Activated CD4-positive, alpha-beta T cell treated with anti-CD3 and anti-CD28 coated beads for 36 hours (primary cell): ENCODE results near the gene ZNF532. TPM values are rescaled to one million over a fixed set of nuclear protein-coding genes. Genes with fewer than 3 reads are reported as not detected.
A peak's percentile ranks its signal among the peaks of the same experiment; 100 is the strongest.

Experiments
- ATAC-seq: fragments of 200-7000 bp; cut with Tn5 transposase; one replicate; pipeline ENCODE4 v1.10.0; 2021; ENCODE audit warnings: mild to moderate bottlenecking, moderate library complexity
- CTCF ChIA-PET: fragments of 350-600 bp; sonication (Branson Sonifier 250); formaldehyde crosslinking; loops from one replicate; lab custom pipeline; 2021; ENCODE audit warnings: antibody characterized with exemption; lab: Charles Lee
- POLR2A ChIA-PET: fragments of 350-600 bp; sonication (Branson Sonifier 250); formaldehyde crosslinking; loops from one replicate; lab custom pipeline; 2021; ENCODE audit warnings: antibody characterized with exemption, inconsistent platforms; lab: Charles Lee
- DNase-seq: peaks from one replicate; pipeline ENCODE4 v3.0.0-alpha.2; 2020
- H3K27ac Mint-ChIP-seq: one replicate; pipeline ENCODE4 v1.8.0; 2021; ENCODE audit warnings: mixed read lengths
- H3K27me3 Mint-ChIP-seq: one replicate; pipeline ENCODE4 v1.8.0; 2021; ENCODE audit warnings: mixed read lengths
- H3K36me3 Mint-ChIP-seq: one replicate; pipeline ENCODE4 v1.8.0; 2021; ENCODE audit warnings: low read depth, mixed read lengths
- H3K4me1 Mint-ChIP-seq: one replicate; pipeline ENCODE4 v1.8.0; 2021; ENCODE audit warnings: mixed read lengths
- H3K4me3 Mint-ChIP-seq: one replicate; pipeline ENCODE4 v1.8.0; 2021; ENCODE audit warnings: mild to moderate bottlenecking, moderate library complexity, mixed read lengths
- H3K9me3 Mint-ChIP-seq: one replicate; pipeline ENCODE4 v1.8.0; 2021; ENCODE audit warnings: low read depth, mixed read lengths
- intact Hi-C, 2 experiments: fragments of 100-400 bp; cut with DNase I in 1 of 2; cut with micrococcal nuclease in 1 of 2; formaldehyde crosslinking; loops; one replicate each; pipeline versions ENCODE4 v1.14.2 to v1.15.1; 2022 to 2024; cut with DNase I, micrococcal nuclease
- total RNA-seq, 2 experiments: library from RNA; stranded (reverse); gene quantifications; one replicate each; pipeline ENCODE4 v1.2.3, GENCODE V29; 2021

The ZNF532 gene
- total RNA-seq, 2 experiments from 2014 or later: 7.7 to 11.3 TPM

DNA sequence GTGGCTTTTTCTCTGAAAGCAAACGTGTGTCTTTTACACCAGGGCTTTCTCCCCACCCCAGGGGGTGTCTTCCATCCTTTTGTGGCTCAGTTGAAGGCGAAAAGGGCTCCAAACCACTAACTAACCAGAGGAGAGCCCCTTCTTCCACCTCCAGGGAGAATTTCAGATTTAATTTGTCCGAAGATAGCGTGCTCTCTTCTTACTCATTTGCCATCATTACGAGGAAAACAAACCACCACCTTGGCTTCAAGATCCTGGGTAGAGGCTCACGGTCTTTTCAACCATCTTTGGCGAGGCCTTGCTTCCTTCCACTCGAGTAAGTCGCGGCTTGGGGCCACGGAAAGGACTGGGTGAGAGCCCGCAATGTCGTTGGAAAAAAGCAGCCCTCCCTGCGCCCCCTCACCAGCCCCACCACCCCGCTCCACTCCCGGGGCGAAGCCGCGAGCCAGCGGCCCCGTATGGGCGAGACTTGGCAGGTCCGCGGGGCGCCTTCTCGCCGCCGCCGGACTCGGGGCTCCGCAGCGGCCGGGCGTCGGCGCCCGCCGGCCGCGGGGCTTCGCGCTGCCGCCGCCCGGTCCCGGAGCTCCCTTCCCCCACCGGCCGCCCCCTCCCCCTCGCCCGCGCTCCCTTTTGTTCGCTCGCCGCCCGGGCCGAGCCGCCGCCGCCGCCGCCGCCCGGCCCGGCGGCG lies 1.7 kb upstream of the ZNF532 start:
- H3K4me1 Mint-ChIP-seq: peaks cover 5% of the 10 kb centered on the region
- ATAC-seq (peak; percentile 13), DNase-seq (peak; percentile 32)
- CTCF ChIA-PET: no interaction called here
- peak overlapping the region; percentile 70 for H3K4me3 Mint-ChIP-seq
- intact Hi-C loops: no loop called here
- H3K36me3 Mint-ChIP-seq: peaks cover 3% of the 10 kb centered on the region
- H3K9me3 Mint-ChIP-seq: no peaks in the 10 kb centered on the region
- POLR2A ChIA-PET: no interaction called here
- peaks cover 56% of the 10 kb centered on the region for H3K27me3 Mint-ChIP-seq
- H3K27ac Mint-ChIP-seq: peak overlapping the region; percentile 72

DNA sequence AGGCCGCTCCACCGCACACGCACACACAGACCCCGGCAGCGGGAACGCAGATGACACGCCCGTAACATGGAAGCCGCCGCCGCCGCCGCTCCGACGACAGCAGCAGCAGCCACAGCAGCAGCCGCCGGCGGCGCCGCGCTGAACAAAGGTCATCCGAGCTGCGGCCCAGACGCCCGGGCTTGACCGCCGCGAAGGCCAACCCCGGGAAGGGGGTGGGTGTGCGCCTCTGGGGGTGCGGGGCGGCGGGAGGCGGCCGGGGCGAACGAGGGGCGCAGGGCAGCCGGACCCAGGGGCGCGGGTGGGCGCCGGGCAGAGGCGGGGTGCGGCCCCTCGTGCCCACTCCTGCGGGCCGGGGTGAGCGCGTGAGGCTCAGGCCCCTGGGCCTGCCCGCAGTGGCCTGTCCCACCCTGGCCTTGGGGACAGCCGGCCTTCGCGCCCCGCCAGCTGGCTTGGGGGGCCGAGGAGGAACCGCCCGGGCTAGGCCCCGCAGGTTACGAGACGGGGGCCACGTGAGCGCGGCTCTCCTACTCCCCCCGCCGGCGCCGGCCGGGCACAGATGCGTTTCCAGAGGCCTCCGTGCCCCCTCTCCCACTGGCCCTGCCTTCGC lies 1.0 kb upstream of the ZNF532 start:
- POLR2A ChIA-PET: interaction anchor here (0.6 kb wide), 1 partner anchor 39 kb away, joined by 4 read pairs; no protein-coding TSS in a partner anchor
- H3K27ac Mint-ChIP-seq: no peak overlapping the region
- intact Hi-C loops: no loop called here

DNA sequence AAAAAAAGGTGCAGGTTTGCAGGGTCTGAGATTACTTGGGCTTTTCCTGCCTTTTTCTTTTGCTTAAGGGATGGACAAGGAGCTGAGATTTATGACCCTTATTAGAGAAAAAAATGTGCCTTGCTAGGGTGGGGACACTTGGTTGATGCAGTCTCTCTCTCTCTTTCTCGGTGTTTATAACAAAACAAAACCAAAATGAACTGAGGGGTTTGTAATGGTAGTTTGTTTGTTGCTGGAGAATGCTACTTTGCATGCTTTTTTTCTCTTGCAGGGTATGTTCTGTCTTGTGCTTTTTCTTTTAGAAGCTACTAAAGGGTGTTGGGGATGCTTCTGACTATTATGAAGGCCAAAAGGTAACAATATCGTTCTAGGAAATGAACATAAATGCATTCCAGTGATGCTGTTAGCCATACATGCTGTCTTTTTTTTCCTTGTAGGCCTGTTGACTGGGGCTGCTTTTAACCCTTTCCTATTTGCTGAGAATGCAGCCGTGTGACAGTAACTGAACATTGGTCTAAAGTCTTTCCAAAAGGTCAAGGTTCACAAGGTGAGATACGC lies 435 bp downstream of the ZNF532 start:
- Mint-ChIP-seq H3K27ac (no peak overlapping the region), H3K4me1 (peaks cover 5% of the 10 kb centered on the region), H3K36me3 (peaks cover 7% of the 10 kb centered on the region), H3K9me3 (no peaks in the 10 kb centered on the region), H3K4me3 (peak overlapping the region; percentile 46), H3K27me3 (peaks cover 53% of the 10 kb centered on the region)
- CTCF ChIA-PET: interaction anchor here (0.6 to 0.9 kb wide), 3 partner anchors 68 to 161 kb away, joined by 3 read pairs; no protein-coding TSS in a partner anchor
- intact Hi-C loops: no loop called here
- no peak for ATAC-seq
- POLR2A ChIA-PET: no interaction called here
- no peak for DNase-seq

More for the DNA sequence above, 1.0 kb upstream of the ZNF532 start:
- H3K9me3 Mint-ChIP-seq: no peaks in the 10 kb centered on the region
- DNase-seq (peak; percentile 59), ATAC-seq (peak; percentile 49)
- peaks cover 7% of the 10 kb centered on the region for H3K36me3 Mint-ChIP-seq
- H3K4me1 Mint-ChIP-seq: peaks cover 5% of the 10 kb centered on the region
- CTCF ChIA-PET: interaction anchor here (0.6 kb wide), 1 partner anchor 43 kb away, joined by 3 read pairs; no protein-coding TSS in a partner anchor
- H3K27me3 Mint-ChIP-seq: peaks cover 57% of the 10 kb centered on the region
- peak overlapping the region; percentile 42 for H3K4me3 Mint-ChIP-seq

GRCh38 chr18:58865701-58866065 lies 1.0 kb downstream of the ZNF532 start:
- Mint-ChIP-seq H3K27me3 (peaks cover 54% of the 10 kb centered on the region), H3K4me3 (no peak overlapping the region), H3K9me3 (no peaks in the 10 kb centered on the region), H3K36me3 (peaks cover 7% of the 10 kb centered on the region), H3K27ac (no peak overlapping the region), H3K4me1 (peaks cover 5% of the 10 kb centered on the region)
- DNase-seq (no peak), ATAC-seq (no peak)
- CTCF ChIA-PET: interaction anchor here (0.6 kb wide), 2 partner anchors 67 to 162 kb away, joined by 3 read pairs; no protein-coding TSS in a partner anchor
- POLR2A ChIA-PET: no interaction called here
- intact Hi-C loops: no loop called here

DNA sequence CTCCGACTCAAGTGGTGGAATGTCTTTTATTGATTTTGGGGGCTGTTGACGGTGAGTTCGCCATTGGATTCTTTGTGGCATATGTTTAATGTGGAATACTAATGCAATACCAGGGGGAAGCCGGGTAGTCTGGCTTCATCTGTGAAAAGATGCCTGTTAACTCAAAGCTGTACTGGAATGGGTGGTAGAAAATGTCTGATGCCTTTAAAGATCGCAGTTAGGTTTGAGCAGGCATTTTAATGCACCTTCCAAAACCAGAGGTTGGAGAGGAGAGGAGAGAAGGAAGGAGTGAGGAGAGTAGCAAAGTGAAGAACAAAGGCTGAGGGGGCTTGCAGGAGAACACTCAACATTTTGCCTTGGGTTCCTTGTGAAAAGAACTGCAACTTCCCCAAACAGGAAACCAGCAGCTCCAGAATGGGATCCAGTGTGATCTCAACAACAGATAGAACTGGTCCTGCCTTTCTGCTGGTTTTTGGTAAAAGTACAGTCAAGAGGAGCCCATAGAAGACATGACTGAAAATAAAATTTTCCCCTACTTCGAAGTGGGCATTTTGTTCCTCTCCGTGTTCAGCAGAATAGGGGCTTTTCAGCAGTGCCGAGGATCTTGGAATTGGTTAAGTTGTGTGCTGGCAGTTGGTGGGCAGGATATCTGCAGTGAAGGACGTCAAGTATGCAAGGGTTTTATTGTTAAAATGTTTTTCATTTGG lies 1.5 kb downstream of the ZNF532 start:
- POLR2A ChIA-PET: interaction anchor here (0.6 to 1.0 kb wide), 2 partner anchors 15 to 409 kb away, joined by 3 read pairs; no protein-coding TSS in a partner anchor

GRCh38 chr18:58866773-58867150 lies 2.1 kb downstream of the ZNF532 start:
- ChIA-PET CTCF (no interaction called here), POLR2A (interaction anchor here (0.6 to 1.0 kb wide), 2 partner anchors 15 to 410 kb away, joined by 3 read pairs; no protein-coding TSS in a partner anchor)
- intact Hi-C loops: no loop called here
- ATAC-seq (no peak), DNase-seq (no peak)
- H3K4me1 Mint-ChIP-seq: peaks cover 5% of the 10 kb centered on the region
- peaks cover 47% of the 10 kb centered on the region for H3K27me3 Mint-ChIP-seq
- H3K4me3 Mint-ChIP-seq: no peak overlapping the region
- no peak overlapping the region for H3K27ac Mint-ChIP-seq
- peaks cover 7% of the 10 kb centered on the region for H3K36me3 Mint-ChIP-seq
- H3K9me3 Mint-ChIP-seq: no peaks in the 10 kb centered on the region

More for the DNA sequence above, 1.5 kb downstream of the ZNF532 start:
- H3K27me3 Mint-ChIP-seq: peaks cover 51% of the 10 kb centered on the region
- intact Hi-C loops: no loop called here
- DNase-seq: no peak
- CTCF ChIA-PET: no interaction called here
- H3K4me3 Mint-ChIP-seq: no peak overlapping the region
- H3K36me3 Mint-ChIP-seq: peaks cover 7% of the 10 kb centered on the region
- no peak overlapping the region for H3K27ac Mint-ChIP-seq
- ATAC-seq: no peak
- H3K4me1 Mint-ChIP-seq: peaks cover 5% of the 10 kb centered on the region
- H3K9me3 Mint-ChIP-seq: no peaks in the 10 kb centered on the region

DNA sequence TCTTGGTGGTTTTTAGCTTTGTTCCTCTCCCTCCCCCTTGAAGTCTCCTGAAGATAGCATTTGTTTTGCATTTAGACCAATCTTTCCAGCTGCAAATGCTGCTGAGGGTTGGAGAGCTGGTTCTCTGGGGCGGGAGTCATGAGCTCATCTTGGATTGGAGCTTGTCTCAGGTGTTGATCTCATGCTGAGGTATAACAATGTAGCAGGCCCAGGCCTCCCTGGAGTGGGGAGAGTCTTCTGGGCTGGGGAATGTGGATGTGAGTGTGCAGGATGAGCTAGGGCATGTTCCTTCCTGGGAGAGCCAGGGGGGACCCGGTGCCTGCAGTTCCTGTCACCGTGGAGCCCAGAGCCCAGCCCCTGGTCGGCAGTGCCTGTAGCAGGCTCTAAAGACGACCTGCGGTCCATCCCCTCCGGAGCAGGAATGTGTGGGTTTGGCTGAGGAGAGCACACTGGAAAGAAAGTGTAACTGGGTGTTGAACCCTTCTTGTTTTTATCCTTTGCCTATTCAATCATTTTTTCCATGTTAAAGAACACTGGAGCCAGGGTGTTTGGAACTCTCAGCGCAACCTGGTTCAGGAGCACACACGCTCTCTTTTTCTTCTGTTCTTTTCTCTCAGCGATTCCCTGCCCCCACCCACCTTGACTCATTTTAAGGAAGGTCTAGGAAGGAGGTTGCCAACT lies 2.7 kb downstream of the ZNF532 start:
- CTCF ChIA-PET: no interaction called here
- H3K27me3 Mint-ChIP-seq: peaks cover 43% of the 10 kb centered on the region

GRCh38 chr18:58868440-58868839 lies 3.8 kb downstream of the ZNF532 start:
- H3K4me3 Mint-ChIP-seq: no peak overlapping the region
- ATAC-seq: no peak
- H3K36me3 Mint-ChIP-seq: peaks cover 9% of the 10 kb centered on the region
- H3K27ac Mint-ChIP-seq: no peak overlapping the region
- H3K9me3 Mint-ChIP-seq: no peaks in the 10 kb centered on the region
- intact Hi-C loops: no loop called here
- no peaks in the 10 kb centered on the region for H3K4me1 Mint-ChIP-seq
- ChIA-PET CTCF (no interaction called here), POLR2A (no interaction called here)
- peaks cover 40% of the 10 kb centered on the region for H3K27me3 Mint-ChIP-seq
- DNase-seq: no peak

More for the DNA sequence above, 2.7 kb downstream of the ZNF532 start:
- intact Hi-C loops: no loop called here
- ATAC-seq (no peak), DNase-seq (no peak)
- Mint-ChIP-seq H3K27ac (no peak overlapping the region), H3K9me3 (no peaks in the 10 kb centered on the region), H3K4me3 (no peak overlapping the region), H3K36me3 (peaks cover 7% of the 10 kb centered on the region), H3K4me1 (peaks cover 5% of the 10 kb centered on the region)
- POLR2A ChIA-PET: interaction anchor here (0.6 to 1.0 kb wide), 2 partner anchors 14 to 410 kb away, joined by 3 read pairs; no protein-coding TSS in a partner anchor

GRCh38 chr18:58870130-58870529 lies 5.5 kb downstream of the ZNF532 start:
- CTCF ChIA-PET: no interaction called here
- Mint-ChIP-seq H3K9me3 (no peaks in the 10 kb centered on the region), H3K4me1 (no peaks in the 10 kb centered on the region), H3K36me3 (peaks cover 9% of the 10 kb centered on the region), H3K27ac (no peak overlapping the region), H3K4me3 (no peak overlapping the region), H3K27me3 (peaks cover 32% of the 10 kb centered on the region)
- intact Hi-C loops: no loop called here
- ATAC-seq (no peak), DNase-seq (no peak)
- POLR2A ChIA-PET: no interaction called here

DNA sequence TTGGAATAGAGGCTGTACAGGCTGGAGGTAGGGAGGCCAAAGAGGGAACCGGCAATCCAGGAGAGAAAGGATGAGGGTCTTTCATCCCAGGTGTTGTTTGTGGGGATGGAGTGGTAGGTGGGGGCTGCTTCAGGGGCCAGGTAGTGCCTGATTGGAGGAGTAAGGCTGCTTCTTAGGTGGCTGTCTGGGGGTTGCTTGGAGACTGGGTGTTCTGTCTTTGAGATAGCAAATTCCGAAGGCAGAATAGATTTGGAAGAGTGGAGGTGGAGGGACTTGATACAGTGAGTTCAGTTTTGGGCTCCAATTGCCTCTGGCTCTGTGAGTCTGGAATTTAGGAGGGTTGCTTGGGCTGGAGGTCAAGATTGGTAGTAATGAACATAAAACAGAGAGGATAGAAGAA lies 5.9 kb downstream of the ZNF532 start:
- intact Hi-C loops: no loop called here
- H3K4me1 Mint-ChIP-seq: no peaks in the 10 kb centered on the region
- CTCF ChIA-PET: no interaction called here
- ATAC-seq (no peak), DNase-seq (no peak)
- peaks cover 9% of the 10 kb centered on the region for H3K36me3 Mint-ChIP-seq
- H3K27ac Mint-ChIP-seq: no peak overlapping the region
- H3K27me3 Mint-ChIP-seq: peaks cover 31% of the 10 kb centered on the region
- H3K9me3 Mint-ChIP-seq: no peaks in the 10 kb centered on the region
- no peak overlapping the region for H3K4me3 Mint-ChIP-seq
- POLR2A ChIA-PET: no interaction called here
